Thoracic aorta (tissue), 2 donors: ENCODE measurements around the gene WWC2. TPM values are rescaled to one million over a fixed set of nuclear protein-coding genes. Genes with fewer than 3 reads are reported as not detected.

Source experiments
- ATAC-seq: fragments of 150-250 bp; one replicate; pipeline ENCODE4 v1.8.0; 2017; ENCODE audit warnings: low read depth; ENCODE audit not compliant: insufficient number of reproducible peaks, low FRiP score
- DNase-seq: peaks from one replicate; pipeline ENCODE4 v3.0.0-alpha.2; 2020; ENCODE audit warnings: low spot score
- H3K27ac ChIP-seq, 2 donors: fragments of 200-600 bp; sonication (generic); 1 replicate in 1 of 2; 2 replicates in 1 of 2; pipeline ENCODE4 v1.5.1; 2016; ENCODE audit warnings: mild to moderate bottlenecking in 2 of 2, moderate library complexity in 2 of 2
- H3K27me3 ChIP-seq: fragments of 200-600 bp; sonication (generic); replicated peaks from 2 replicates; pipeline ENCODE4 v1.6.0; 2016; ENCODE audit warnings: mild to moderate bottlenecking; ENCODE audit not compliant: insufficient read depth
- H3K36me3 ChIP-seq: fragments of 200-600 bp; sonication (generic); one replicate; pipeline ENCODE4 v1.5.1; 2016
- H3K4me1 ChIP-seq, 2 donors: fragments of 200-600 bp; sonication (generic); 1 replicate in 1 of 2; 2 replicates in 1 of 2; pipeline versions ENCODE4 v1.5.1 to v1.6.0; 2016; ENCODE audit warnings: low read depth in 2 of 2, mild to moderate bottlenecking in 1 of 2; ENCODE audit not compliant: control insufficient read depth in 1 of 2
- H3K4me3 ChIP-seq: fragments of 200-600 bp; sonication (generic); 2 replicates; pipeline ENCODE4 v1.5.1; 2016; ENCODE audit warnings: mild to moderate bottlenecking
- H3K9me3 ChIP-seq: fragments of 200-600 bp; sonication (generic); 2 replicates; pipeline ENCODE4 v1.5.1; 2016
- total RNA-seq, 2 donors: library from RNA; depleted of rRNA; stranded (reverse); fragments of >200 nt; gene quantifications; one replicate each; pipeline versions ENCODE4 v1.1.0 to v1.2.3, GENCODE V29; 2016
- TF ChIP-seq, protein P1 (sequence below): fragments of 200-600 bp; sonication (generic); IDR thresholded peaks from one replicate; pipeline ENCODE4 v1.5.1; 2019; ENCODE audit warnings: antibody characterized with exemption

Gene WWC2
- total RNA-seq, 2 donors from 2014 or later, result 21.1 to 44.8 TPM

DNA sequence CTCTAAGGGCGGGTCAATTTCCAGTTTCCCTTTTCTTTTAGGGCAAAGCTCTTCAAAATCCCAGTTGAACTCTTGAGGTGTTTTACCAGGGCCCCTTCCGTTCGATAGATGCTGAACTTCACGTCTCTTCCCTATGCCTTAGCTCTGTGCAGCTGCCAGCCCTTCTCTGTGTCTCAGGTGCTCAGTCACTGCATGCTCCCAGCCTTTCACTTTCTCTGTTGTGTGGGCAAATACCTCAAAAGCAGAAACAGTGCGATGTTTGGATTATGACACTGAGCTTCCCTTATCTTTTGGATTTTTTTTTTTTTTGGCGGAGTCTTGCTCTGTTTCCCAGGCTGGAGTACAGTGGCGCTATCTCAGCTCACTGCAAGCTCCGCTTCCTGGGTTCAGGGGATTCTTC, 112.5 kb downstream of the WWC2 start:
- no peak for ATAC-seq
- H3K4me1 ChIP-seq, result no peaks in the 10 kb centered on the region

DNA sequence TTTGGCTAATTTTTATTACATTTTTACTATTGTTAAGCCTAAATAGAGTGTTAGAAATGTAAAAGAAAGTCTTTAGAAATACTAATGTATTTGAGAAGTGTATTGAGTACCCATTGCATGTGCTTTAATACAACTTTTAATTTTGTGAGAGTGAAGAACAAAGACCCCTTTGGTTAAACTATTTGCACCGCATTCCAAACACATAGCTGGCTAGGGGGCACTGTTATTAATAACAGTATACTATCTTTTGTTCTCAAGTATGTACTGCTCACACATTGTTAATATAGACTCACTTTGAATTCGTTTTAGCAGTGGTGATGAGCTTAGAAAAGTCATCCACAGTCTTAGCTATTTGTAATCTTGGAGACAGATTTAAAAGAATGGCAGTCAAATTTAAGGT, 114.9 kb downstream of the WWC2 start:
- ATAC-seq (no peak), DNase-seq (no peak)
- no peaks in the 10 kb centered on the region for H3K9me3 ChIP-seq
- no peak overlapping the region for H3K27ac ChIP-seq
- no peaks in the 10 kb centered on the region for H3K36me3 ChIP-seq
- H3K4me1 ChIP-seq, result no peaks in the 10 kb centered on the region
- H3K4me3 ChIP-seq, result no peak overlapping the region
- TF ChIP-seq, protein P1, sequence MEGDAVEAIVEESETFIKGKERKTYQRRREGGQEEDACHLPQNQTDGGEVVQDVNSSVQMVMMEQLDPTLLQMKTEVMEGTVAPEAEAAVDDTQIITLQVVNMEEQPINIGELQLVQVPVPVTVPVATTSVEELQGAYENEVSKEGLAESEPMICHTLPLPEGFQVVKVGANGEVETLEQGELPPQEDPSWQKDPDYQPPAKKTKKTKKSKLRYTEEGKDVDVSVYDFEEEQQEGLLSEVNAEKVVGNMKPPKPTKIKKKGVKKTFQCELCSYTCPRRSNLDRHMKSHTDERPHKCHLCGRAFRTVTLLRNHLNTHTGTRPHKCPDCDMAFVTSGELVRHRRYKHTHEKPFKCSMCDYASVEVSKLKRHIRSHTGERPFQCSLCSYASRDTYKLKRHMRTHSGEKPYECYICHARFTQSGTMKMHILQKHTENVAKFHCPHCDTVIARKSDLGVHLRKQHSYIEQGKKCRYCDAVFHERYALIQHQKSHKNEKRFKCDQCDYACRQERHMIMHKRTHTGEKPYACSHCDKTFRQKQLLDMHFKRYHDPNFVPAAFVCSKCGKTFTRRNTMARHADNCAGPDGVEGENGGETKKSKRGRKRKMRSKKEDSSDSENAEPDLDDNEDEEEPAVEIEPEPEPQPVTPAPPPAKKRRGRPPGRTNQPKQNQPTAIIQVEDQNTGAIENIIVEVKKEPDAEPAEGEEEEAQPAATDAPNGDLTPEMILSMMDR, result no peak
- no peaks in the 10 kb centered on the region for H3K27me3 ChIP-seq

More for the DNA sequence above, 112.5 kb downstream of the WWC2 start:
- DNase-seq, result no peak
- TF ChIP-seq, protein P1, result no peak
- no peaks in the 10 kb centered on the region for H3K36me3 ChIP-seq
- no peak overlapping the region for H3K4me3 ChIP-seq
- no peak overlapping the region for H3K27ac ChIP-seq
- no peaks in the 10 kb centered on the region for H3K9me3 ChIP-seq
- H3K27me3 ChIP-seq, result no peaks in the 10 kb centered on the region

DNA sequence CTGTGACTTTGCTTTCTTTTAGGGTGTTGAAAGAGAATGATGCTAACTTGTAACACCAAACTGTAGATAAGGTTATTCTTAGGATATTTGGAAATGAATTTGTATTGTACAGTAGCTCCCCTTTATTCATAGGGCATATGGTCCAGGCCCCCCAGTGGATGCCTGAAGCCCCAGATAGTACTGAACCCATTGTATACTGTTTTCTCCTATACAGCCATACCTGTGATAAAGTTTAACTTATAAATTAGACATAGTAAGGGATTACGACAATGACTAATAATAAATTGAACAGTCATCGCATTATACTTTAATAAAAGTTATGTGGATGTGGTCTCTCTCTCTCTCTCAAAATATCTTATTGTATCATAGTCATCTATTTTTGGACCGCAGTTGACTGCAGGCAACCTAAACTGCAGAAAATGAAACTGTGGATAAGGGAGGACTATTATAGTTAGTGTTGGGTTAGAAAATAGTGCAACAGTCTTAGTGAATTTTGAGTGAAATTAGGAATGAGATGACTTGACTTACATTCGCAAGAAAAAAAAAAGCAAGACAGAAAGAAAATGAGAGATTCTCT, 115.9 kb downstream of the WWC2 start:
- Histone ChIP-seq H3K4me3 (no peak overlapping the region), H3K9me3 (no peaks in the 10 kb centered on the region), H3K36me3 (no peaks in the 10 kb centered on the region), H3K4me1 (peaks cover 0 to 6% of the 10 kb centered on the region in 2 donors), H3K27me3 (no peaks in the 10 kb centered on the region), H3K27ac (no peak overlapping the region)
- TF ChIP-seq, protein P1, result no peak
- ATAC-seq (no peak), DNase-seq (no peak)

DNA sequence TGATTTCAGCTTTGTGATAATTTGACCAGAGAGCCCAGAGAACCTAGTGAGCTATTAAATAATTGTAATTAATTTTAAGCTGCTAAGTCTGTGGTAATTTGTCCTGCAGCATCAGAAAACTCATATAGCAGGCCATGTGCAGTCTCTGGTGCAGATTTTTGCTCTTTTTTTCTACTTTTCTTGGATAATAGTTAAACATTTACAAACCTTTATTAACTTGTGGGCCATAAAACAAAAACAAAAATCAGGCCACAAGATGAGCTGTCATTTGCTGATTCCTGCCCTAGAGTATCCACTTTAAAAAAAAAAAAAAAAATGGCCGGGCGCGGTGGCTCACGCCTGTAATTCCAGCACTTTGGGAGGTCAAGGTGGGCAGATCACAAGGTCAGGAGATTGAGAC, 121.2 kb downstream of the WWC2 start:
- DNase-seq, result no peak
- Histone ChIP-seq H3K36me3 (no peaks in the 10 kb centered on the region), H3K4me3 (no peak overlapping the region), H3K27ac (peak overlapping the region in 1 of 2 donors; percentile 8), H3K27me3 (no peaks in the 10 kb centered on the region), H3K9me3 (no peaks in the 10 kb centered on the region), H3K4me1 (peaks cover 0 to 10% of the 10 kb centered on the region in 2 donors)
- TF ChIP-seq, protein P1, result no peak
- ATAC-seq, result no peak

DNA sequence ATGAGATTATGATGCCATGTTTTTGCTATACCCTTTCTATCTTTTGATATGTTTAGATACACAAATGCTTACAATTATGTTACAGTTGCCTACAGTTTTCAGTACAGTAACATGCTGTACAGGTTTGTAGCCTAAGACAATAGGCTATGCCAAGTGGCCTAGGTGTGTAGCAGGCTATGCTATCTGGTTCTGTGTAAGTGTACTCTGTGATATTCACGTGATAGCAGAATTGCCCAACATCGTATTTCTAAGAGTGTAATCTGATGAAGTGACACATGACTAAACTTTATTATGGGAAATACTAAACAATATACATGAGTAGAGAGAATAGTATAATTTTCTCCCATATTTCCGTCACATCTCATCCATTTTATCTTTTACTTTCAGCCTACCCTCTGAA, 124.0 kb downstream of the WWC2 start:
- TF ChIP-seq, protein P1, result no peak
- no peaks in the 10 kb centered on the region for H3K27me3 ChIP-seq
- DNase-seq (no peak), ATAC-seq (no peak)
- no peaks in the 10 kb centered on the region for H3K36me3 ChIP-seq
- H3K27ac ChIP-seq, result no peak overlapping the region
- peaks cover 0 to 10% of the 10 kb centered on the region in 2 donors for H3K4me1 ChIP-seq
- no peaks in the 10 kb centered on the region for H3K9me3 ChIP-seq
- no peak overlapping the region for H3K4me3 ChIP-seq
